Glutamatergic neuron (in vitro differentiated cells): ENCODE data around the gene POLN. TPM values are rescaled to one million over a fixed set of nuclear protein-coding genes. Genes with fewer than 3 reads are reported as not detected.

Experiments
- DNase-seq: peaks from one replicate; pipeline ENCODE4 v3.0.0; 2022
- H3K27ac Mint-ChIP-seq: one replicate; pipeline ENCODE4 v1.8.0; 2020; ENCODE audit warnings: mild to moderate bottlenecking, mixed read lengths, inconsistent platforms; ENCODE audit not compliant: unreplicated experiment
- H3K27me3 Mint-ChIP-seq: one replicate; pipeline ENCODE4 v1.8.0; 2020; ENCODE audit warnings: mild to moderate bottlenecking, moderate library complexity, mixed read lengths, inconsistent platforms; ENCODE audit not compliant: unreplicated experiment
- H3K36me3 Mint-ChIP-seq: one replicate; pipeline ENCODE4 v1.8.0; 2020; ENCODE audit warnings: mild to moderate bottlenecking, mixed read lengths, inconsistent platforms; ENCODE audit not compliant: unreplicated experiment
- H3K4me1 Mint-ChIP-seq: one replicate; pipeline ENCODE4 v1.8.0; 2020; ENCODE audit warnings: mild to moderate bottlenecking, low read depth, mixed read lengths, inconsistent platforms; ENCODE audit not compliant: unreplicated experiment
- H3K4me3 Mint-ChIP-seq: one replicate; pipeline ENCODE4 v1.8.0; 2020; ENCODE audit warnings: mild to moderate bottlenecking, mixed read lengths, inconsistent platforms; ENCODE audit not compliant: unreplicated experiment
- H3K9me3 Mint-ChIP-seq: one replicate; pipeline ENCODE4 v1.8.0; 2020; ENCODE audit warnings: mild to moderate bottlenecking, moderate library complexity, mixed read lengths, inconsistent platforms; ENCODE audit not compliant: unreplicated experiment
- total RNA-seq: library from RNA; stranded (reverse); fragmentation: NEBNext Ultra II Directional; extraction: Animal tissue kit (Norgen Biotek cat#: 25700); gene quantifications from one replicate; pipeline ENCODE4 v1.2.1, GENCODE V29; 2021; ENCODE audit not compliant: unreplicated experiment
- TF ChIP-seq, protein P1 (sequence below): fragments of 200-600 bp; sonication (generic); IDR thresholded peaks from one replicate; pipeline ENCODE4 v1.5.0; 2021; ENCODE audit not compliant: partially characterized antibody, unreplicated experiment

Gene POLN
- total RNA-seq, 1 donor from 2014 or later, result 6.8 TPM

GRCh38 chr4:2175990-2176698 lies 65.8 kb downstream of the POLN start:
- Mint-ChIP-seq H3K4me1 (no peaks in the 10 kb centered on the region), H3K36me3 (no peaks in the 10 kb centered on the region), H3K9me3 (no peaks in the 10 kb centered on the region), H3K27ac (no peak overlapping the region), H3K4me3 (no peak overlapping the region), H3K27me3 (peaks cover 1% of the 10 kb centered on the region)
- TF ChIP-seq, protein P1, sequence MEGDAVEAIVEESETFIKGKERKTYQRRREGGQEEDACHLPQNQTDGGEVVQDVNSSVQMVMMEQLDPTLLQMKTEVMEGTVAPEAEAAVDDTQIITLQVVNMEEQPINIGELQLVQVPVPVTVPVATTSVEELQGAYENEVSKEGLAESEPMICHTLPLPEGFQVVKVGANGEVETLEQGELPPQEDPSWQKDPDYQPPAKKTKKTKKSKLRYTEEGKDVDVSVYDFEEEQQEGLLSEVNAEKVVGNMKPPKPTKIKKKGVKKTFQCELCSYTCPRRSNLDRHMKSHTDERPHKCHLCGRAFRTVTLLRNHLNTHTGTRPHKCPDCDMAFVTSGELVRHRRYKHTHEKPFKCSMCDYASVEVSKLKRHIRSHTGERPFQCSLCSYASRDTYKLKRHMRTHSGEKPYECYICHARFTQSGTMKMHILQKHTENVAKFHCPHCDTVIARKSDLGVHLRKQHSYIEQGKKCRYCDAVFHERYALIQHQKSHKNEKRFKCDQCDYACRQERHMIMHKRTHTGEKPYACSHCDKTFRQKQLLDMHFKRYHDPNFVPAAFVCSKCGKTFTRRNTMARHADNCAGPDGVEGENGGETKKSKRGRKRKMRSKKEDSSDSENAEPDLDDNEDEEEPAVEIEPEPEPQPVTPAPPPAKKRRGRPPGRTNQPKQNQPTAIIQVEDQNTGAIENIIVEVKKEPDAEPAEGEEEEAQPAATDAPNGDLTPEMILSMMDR, result no peak
- no peak for DNase-seq

DNA sequence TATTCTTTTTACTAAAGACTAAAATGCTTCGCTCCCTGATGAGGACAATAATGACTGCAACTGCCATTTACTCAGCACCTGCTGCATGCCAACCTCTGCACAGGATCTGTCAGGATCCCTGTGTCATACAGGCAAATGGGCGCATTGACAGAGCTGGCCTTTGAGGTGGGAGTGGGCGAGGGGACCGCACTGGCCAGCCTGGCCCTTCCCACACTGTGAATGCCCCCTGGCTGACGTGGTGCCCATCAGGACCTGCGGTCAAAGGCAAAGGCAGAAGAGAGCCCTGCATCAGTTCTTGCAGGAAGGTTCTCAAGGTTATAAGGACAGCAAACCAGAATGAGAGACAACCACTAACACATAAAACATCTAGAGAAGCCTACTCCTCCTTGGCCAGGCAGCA lies 67.9 kb downstream of the POLN start:
- DNase-seq, result no peak
- no peak overlapping the region for H3K27ac Mint-ChIP-seq
- H3K27me3 Mint-ChIP-seq, result peaks cover 1% of the 10 kb centered on the region
- TF ChIP-seq, protein P1, result no peak
- peaks cover 3% of the 10 kb centered on the region for H3K36me3 Mint-ChIP-seq
- H3K4me1 Mint-ChIP-seq, result no peaks in the 10 kb centered on the region
- no peaks in the 10 kb centered on the region for H3K9me3 Mint-ChIP-seq
- H3K4me3 Mint-ChIP-seq, result no peak overlapping the region

DNA sequence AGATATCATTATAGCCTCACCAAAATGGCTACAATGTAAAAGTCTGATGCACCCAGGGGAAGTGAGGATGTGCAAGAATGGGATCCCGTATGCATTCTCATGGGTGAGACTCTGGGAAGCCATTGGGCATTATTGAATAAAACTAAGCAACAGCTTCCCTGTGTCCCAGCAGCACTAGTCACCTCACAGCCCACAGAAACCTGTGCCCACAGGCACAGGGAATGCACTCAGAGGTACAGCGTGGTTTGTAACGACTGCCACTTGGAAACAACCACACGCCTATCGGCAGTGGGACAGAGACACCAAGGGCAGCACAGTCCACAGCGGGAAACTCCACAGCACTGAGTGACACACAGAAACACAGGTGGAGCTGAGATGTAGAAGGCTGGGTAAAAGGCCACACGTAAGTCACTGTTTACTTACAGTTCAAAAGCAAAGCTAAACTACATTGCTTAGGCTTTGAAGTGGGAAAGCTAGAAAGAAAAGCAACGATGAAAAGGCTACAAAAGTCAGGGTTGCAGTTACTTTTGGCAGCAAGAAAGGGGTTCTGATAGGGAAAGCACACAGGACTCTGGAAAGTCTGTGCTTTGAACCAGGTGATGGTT lies 69.2 kb downstream of the POLN start:
- Mint-ChIP-seq H3K27ac (no peak overlapping the region), H3K4me3 (no peak overlapping the region), H3K9me3 (no peaks in the 10 kb centered on the region), H3K27me3 (peaks cover 3% of the 10 kb centered on the region), H3K4me1 (no peaks in the 10 kb centered on the region), H3K36me3 (peaks cover 6% of the 10 kb centered on the region)
- TF ChIP-seq, protein P1, result no peak
- no peak for DNase-seq

- no peaks in the 10 kb centered on the region for H3K9me3 Mint-ChIP-seq
- peaks cover 6% of the 10 kb centered on the region for H3K36me3 Mint-ChIP-seq
- H3K27me3 Mint-ChIP-seq, result peaks cover 3% of the 10 kb centered on the region
- H3K27ac Mint-ChIP-seq, result no peak overlapping the region
- no peaks in the 10 kb centered on the region for H3K4me1 Mint-ChIP-seq
- no peak for DNase-seq
- H3K4me3 Mint-ChIP-seq, result no peak overlapping the region
- TF ChIP-seq, protein P1, result no peak
Measured at GRCh38 chr4:2172161-2172560, 69.8 kb downstream of the POLN start.
